SU-DHL-6 (cell line): ENCODE measurements around the gene INO80E.

Experiments
- EZH2phosphoT487 ChIP-seq: fragments of 200-600 bp; sonication (generic), shearing (Covaris generic); conservative IDR thresholded peaks from 2 replicates; pipeline ENCODE4 v1.6.1; 2018; ENCODE audit warnings: mild to moderate bottlenecking, antibody characterized with exemption, low read length, moderate library complexity, mixed read lengths
- TF ChIP-seq, protein P1 (sequence below): fragments of 200-600 bp; sonication (generic); IDR thresholded peaks from one replicate; pipeline ENCODE4 v1.5.1; 2017; ENCODE audit warnings: antibody characterized with exemption, mild to moderate bottlenecking, low read length, moderate library complexity; ENCODE audit not compliant: insufficient read depth, poor library complexity, severe bottlenecking

DNA sequence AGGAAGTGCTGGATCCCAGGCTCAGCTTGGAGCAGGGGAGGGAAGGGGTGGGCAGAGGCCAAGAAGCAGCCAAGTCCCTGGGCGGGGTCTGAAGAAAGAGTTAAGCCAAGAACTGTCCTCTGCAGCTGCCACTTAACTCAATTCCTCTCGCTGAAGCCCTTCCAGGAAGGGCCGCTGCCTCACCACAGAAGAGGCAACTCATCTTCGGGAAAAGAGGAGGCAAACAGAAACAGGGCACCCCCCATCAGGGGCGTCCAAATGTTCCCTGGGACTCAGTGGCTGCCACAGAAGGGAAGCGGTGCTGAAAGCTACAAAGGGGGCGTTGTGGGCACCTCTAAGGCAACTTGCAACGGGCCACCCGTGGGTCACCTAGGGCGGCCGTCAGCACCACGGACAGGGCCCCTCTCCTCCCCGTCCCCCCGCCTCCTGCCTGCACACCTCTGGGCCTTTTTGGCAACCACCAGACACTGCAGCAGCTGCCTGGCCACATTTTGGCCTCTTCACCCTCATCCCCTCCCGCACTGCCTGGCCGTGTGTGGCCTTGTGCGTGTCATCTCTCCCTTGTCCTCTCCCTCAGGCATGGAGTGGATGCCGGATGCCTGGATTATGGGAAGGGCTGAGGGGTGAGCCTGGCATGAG is 32.5 kb downstream of the INO80E start:
- TF ChIP-seq, protein P1, sequence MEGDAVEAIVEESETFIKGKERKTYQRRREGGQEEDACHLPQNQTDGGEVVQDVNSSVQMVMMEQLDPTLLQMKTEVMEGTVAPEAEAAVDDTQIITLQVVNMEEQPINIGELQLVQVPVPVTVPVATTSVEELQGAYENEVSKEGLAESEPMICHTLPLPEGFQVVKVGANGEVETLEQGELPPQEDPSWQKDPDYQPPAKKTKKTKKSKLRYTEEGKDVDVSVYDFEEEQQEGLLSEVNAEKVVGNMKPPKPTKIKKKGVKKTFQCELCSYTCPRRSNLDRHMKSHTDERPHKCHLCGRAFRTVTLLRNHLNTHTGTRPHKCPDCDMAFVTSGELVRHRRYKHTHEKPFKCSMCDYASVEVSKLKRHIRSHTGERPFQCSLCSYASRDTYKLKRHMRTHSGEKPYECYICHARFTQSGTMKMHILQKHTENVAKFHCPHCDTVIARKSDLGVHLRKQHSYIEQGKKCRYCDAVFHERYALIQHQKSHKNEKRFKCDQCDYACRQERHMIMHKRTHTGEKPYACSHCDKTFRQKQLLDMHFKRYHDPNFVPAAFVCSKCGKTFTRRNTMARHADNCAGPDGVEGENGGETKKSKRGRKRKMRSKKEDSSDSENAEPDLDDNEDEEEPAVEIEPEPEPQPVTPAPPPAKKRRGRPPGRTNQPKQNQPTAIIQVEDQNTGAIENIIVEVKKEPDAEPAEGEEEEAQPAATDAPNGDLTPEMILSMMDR, result no peak
- no peak for TF ChIP-seq EZH2phosphoT487
